GM21390 (cell line): Measurements from ENCODE around the gene EGLN2.
"Not testable (repeated sequence)": the region's sequence is repeated elsewhere in the genome, so short reads cannot be mapped to it uniquely, and the experiment has no call there.

ENCODE experiments used
- ATAC-seq: cut with Tn5 transposase; IDR thresholded peaks from one replicate; pipeline ENCODE4 v1.9.1; 2021; ENCODE audit not compliant: unreplicated experiment

The EGLN2 gene

GRCh38 chr19:40776364-40776763 lies 22.6 kb upstream of the EGLN2 start:
- no peak for ATAC-seq

DNA sequence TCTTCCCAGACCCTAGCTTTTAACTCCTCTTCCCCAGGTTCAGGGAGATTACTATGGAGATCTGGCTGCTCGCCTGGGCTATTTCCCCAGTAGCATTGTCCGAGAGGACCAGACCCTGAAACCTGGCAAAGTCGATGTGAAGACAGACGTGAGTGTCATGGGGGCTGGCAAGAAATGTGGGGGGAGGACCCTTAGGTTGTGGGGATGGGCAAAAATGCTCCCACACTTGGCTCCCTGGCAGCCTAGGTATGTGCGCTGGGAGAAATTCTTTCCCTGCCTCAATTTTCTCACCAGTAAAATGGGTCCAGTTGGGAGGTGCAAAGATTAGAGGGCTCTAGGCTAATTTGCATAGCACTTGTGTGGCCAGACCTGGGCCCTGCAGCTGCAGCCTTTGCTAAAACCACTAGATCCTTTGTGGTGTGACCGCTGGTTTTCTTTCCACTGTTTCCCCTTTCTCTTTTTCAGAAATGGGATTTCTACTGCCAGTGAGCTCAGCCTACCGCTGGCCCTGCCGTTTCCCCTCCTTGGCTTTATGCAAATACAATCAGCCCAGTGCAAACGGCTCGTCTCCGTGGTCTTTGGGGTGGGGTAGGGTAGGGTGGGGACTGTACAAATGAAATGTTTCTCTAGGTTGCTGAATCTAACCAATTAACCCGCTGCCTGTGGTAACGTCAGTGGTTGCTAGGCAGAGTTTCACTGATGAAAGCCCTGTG lies 21.9 kb upstream of the EGLN2 start:
- peak; percentile 59 for ATAC-seq

DNA sequence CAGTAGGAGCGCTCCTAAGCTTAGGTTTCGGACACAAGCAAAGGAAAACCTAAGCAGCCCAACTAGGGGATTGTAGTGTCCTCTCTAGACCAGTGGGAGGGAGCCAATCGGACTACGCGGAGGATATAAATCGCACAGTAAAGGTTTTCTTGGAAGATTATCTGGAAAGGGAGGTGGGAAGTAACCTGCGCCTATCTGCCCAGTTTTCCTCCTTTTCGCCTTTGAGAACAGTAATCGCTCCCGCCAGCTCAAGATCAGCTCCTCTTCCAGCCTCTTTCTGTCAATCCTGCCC lies 21.4 kb upstream of the EGLN2 start:
- no peak for ATAC-seq

GRCh38 chr19:40777937-40778705 lies 20.9 kb upstream of the EGLN2 start, which contains the start of gene RAB4B:
Gene RAB4B, plus strand, starts transcription at chr19:40778247. Its CDS starts 129 bp downstream, at chr19:40778376.
- ATAC-seq: peak; percentile 48

DNA sequence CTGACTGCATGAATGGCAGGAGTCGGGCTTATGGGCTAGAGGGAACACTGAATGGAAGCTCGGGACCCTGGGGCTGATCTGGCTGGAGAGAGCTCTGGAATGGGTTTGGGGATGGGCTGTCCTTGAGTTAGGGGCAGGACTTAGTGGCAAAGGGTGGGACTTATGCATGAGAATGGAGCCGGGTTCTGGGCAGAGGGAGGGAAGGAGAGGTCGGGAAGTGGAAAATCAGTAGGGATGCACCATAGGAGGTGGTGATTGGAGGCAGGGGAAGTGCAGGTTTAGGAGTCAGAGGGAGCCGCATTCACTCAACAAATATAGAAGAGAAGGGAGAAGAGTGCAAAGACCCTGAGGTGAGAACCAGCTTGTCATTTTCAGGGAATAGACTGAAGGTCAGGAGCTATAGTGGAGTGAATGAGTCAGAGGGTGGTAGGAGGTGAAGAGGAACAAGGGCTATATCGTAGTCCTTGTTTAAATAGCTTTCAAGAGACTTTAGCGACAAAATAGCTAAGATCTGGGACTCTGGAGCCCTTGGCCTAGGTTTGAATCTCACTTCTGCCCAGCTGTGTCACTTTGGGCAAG lies 20.2 kb upstream of the EGLN2 start:
- no peak for ATAC-seq

GRCh38 chr19:40780582-40780981 lies 18.4 kb upstream of the EGLN2 start:
- no peak for ATAC-seq

DNA sequence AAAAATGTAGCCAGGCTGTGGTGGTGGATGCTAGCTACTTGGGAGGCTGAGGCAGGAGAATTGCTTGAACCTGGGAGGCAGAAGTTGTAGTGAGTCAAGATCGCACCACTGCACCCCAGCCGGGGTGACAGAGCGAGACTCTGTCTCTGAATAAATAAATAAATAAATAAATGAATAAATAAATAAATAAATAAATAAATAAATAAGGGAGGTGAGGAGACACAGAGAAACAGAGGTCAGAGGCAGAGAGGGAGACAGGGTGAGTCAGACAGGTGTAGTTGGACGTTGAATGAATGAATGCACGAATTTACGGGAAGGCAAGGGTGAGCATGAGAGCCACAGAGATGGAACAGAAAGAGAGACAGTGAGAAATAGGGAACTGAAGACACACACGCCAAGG lies 17.9 kb upstream of the EGLN2 start:
- ATAC-seq: no peak

DNA sequence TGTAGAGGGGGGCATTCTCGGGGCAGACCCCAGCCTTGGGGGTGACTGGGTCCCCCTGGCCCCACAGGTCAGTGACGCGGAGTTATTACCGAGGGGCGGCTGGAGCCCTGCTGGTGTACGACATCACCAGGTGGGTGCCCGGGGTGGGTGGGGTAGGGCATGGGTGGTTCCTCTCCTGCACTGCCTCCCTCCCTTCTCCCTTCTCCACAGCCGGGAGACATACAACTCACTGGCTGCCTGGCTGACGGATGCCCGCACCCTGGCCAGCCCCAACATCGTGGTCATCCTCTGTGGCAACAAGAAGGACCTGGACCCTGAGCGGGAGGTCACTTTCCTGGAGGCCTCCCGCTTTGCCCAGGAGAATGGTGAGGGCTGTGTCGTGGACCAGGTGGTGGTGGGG lies 15.3 kb upstream of the EGLN2 start:
- ATAC-seq: no peak

DNA sequence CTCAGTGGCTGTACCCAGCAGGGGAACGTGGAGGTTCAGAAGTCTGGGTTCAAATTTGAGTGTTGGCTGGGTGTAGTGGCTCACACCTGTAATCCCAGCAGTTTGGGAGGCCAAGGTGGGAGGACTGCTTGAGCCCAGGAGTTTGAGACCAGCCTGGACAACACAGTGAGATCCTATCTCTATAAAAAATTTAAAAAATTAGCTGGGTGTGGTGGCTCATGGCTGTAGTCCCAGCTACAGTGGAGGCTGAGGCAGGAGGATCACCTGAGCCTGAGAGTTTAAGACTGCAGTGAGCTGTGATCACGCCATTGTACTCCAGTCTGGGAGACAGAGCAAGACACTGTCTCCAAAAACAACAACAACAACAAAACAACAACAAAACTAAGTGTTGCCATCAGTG lies 14.8 kb upstream of the EGLN2 start:
- ATAC-seq: not testable (repeated sequence)

- ATAC-seq: no peak
These were observed 13.5 kb upstream of the EGLN2 start for GRCh38 chr19:40785526-40785925.

GRCh38 chr19:40786060-40787037 lies 12.6 kb upstream of the EGLN2 start:
- no peak for ATAC-seq

- ATAC-seq: no peak
These were observed 7.6 kb upstream of the EGLN2 start for GRCh38 chr19:40791349-40791748.

GRCh38 chr19:40791996-40792395 lies 7.0 kb upstream of the EGLN2 start:
- no peak for ATAC-seq

DNA sequence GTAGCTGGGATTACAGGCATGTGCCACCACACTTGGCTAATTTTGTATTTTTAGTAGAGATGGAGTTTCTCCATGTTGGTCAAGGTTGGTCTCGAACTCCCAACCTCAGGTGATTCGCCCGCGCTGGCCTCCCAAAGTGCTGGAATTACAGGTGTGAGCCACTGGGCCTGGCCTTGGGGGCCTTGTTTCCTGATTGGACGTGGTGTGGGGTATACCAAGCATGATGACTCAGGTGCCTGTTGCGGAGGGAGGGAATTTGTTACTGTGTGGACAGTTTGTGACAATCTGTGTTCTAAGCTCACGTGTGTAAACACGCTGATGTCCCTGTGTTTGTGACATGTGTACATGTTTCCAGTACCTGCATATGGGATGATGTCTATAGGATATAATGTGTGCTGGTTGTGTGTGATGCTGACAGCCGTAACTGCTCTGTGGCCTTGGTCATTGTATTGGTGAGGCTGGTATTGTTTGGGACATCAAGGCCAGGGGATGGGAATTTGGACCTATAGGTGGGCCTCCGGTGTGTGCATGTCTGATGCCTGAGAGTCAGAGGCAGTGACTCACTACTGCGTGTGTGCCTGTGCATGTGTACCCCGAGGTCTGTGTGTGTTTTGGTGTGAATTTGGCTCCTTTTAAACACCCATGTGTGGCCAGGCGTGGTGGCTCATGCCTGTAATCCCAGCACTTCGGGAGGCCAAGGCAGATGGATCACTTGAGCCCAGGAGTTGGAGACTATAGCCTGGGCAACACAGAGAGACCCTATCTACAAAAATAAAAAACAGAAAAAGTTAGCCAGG lies 1.6 kb upstream of the EGLN2 start:
- ATAC-seq: no peak

DNA sequence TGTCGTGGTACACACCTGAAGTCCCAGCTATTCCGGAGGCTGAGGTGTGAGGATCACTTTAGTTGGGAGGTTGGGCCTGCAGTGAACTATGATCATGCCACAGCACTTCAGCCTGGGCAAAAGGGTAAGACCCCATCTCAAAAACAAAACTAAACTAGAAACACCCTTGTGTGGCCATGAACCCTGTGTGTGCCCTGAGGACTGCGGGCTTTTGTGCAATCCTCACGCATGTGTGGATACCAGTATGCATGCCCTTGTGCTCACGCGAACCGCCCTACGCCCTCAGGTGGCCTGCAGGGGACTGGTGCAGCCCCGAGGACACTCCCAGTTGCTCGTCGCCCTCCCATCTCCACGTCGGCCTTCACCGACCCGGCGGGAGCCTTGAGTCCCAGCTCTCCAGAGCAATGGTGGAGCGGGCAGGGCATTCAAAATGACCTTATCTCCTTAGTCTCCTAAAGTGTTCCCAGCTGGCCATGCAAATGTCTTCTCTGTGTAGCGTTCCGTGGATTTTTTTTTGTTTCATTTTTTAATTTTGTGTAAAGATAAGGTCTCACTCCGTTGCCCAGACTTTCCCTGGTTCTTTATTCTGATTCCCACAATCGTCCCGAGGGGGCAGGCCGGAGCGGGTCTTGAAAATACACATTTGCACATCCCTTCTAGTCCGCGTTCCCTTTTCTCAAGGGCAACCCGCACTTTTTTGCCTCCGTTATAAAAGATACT lies 868 bp upstream of the EGLN2 start:
- ATAC-seq: no peak

DNA sequence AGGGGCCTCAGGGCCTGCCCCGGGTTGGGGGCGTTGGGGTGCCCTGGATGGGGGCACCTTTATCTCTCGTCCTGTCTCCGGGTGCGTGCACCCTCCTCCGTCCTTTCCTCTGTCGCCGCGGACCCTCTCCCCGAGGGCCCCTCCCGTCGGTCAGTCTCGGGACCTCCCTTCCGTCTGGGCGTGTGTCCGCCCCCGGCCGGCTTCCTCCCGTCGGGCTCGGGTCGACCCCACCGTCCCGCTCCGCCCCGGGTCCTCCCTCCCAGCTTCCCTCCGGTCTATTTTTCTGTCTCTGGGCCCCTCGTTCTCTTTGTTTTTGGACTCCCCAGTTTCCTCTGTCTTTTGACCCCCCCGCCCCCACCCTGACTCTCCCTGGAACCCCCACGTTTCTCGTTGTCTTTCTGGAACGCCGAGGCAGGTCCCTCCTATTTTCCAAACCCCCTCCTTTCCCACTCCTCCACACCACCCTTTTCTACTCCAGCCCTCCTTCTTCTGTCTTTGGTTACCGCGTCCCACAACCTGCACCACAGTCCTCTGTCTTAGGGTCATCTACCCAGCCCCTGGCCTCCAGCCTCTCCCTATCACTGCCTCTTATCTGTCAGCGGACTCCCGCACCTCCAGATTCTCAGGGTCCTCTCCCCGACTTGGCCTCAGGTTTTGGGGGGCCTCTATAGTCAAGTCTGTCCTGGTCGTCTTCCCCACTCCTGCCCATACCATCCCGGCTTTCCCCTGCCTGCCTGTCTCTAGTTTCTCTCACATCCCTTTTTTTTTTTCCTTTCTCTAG lies 757 bp downstream of the EGLN2 start:
- ATAC-seq: no peak

DNA sequence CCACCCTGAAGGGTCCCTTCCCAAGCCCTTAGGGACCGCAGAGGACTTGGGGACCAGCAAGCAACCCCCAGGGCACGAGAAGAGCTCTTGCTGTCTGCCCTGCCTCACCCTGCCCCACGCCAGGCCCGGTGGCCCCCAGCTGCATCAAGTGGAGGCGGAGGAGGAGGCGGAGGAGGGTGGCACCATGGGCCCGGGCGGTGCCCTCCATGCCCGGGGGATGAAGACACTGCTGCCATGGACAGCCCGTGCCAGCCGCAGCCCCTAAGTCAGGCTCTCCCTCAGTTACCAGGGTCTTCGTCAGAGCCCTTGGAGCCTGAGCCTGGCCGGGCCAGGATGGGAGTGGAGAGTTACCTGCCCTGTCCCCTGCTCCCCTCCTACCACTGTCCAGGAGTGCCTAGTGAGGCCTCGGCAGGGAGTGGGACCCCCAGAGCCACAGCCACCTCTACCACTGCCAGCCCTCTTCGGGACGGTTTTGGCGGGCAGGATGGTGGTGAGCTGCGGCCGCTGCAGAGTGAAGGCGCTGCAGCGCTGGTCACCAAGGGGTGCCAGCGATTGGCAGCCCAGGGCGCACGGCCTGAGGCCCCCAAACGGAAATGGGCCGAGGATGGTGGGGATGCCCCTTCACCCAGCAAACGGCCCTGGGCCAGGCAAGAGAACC lies 1.5 kb downstream of the EGLN2 start:
- no peak for ATAC-seq

DNA sequence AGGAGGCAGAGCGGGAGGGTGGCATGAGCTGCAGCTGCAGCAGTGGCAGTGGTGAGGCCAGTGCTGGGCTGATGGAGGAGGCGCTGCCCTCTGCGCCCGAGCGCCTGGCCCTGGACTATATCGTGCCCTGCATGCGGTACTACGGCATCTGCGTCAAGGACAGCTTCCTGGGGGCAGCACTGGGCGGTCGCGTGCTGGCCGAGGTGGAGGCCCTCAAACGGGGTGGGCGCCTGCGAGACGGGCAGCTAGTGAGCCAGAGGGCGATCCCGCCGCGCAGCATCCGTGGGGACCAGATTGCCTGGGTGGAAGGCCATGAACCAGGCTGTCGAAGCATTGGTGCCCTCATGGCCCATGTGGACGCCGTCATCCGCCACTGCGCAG lies 2.0 kb downstream of the EGLN2 start:
- ATAC-seq: no peak
